ENCODE results near the gene HECTD1. TPM values are rescaled to one million over a fixed set of nuclear protein-coding genes. Genes with fewer than 3 reads are reported as not detected.

HECTD1 gene
- total RNA-seq, 1 donor = 246 TPM

GRCh38 chr14:31219169-31219568, 11.6 kb upstream of the HECTD1 start:
- H4K20me1 ChIP-seq (ENCODE audit: insufficient read depth, low read length) = no peaks in the 10 kb centered on the region
- H2AFZ ChIP-seq (ENCODE audit: low read length) = no peak overlapping the region
- no peaks in the 10 kb centered on the region for H3K36me3 ChIP-seq (ENCODE audit: insufficient read depth, low read length)
- H3K27ac ChIP-seq (ENCODE audit: low read depth, low read length) = no peak overlapping the region
- no peak overlapping the region for H3K4me2 ChIP-seq (ENCODE audit: insufficient read depth, low read length)
- no peaks in the 10 kb centered on the region for H3K9me3 ChIP-seq (ENCODE audit: low read depth, low read length)
- DNase-seq (ENCODE audit: insufficient read length, low spot score, missing footprints) = peak; percentile 78
- TF ChIP-seq CTCF (IDR thresholded peaks at IDR 0.05; ENCODE audit: extremely low read depth, low read depth, low read length) = no peak
- H3K79me2 ChIP-seq (ENCODE audit: insufficient read depth, low read length) = no peaks in the 10 kb centered on the region
- no peaks in the 10 kb centered on the region for H3K27me3 ChIP-seq (ENCODE audit: insufficient read depth, low read length)
- no peaks in the 10 kb centered on the region for H3K4me1 ChIP-seq (ENCODE audit: insufficient read depth, low read length)
- no peak overlapping the region for H3K4me3 ChIP-seq (ENCODE audit: insufficient read depth, low read length)

- Histone ChIP-seq H3K4me3 (ENCODE audit: insufficient read depth, low read length) (no peak overlapping the region), H4K20me1 (ENCODE audit: insufficient read depth, low read length) (no peaks in the 10 kb centered on the region), H3K4me2 (ENCODE audit: insufficient read depth, low read length) (no peak overlapping the region), H3K4me1 (ENCODE audit: insufficient read depth, low read length) (no peaks in the 10 kb centered on the region), H2AFZ (ENCODE audit: low read length) (no peak overlapping the region), H3K36me3 (ENCODE audit: insufficient read depth, low read length) (no peaks in the 10 kb centered on the region), H3K9me3 (ENCODE audit: low read depth, low read length) (no peaks in the 10 kb centered on the region), H3K79me2 (ENCODE audit: insufficient read depth, low read length) (no peaks in the 10 kb centered on the region), H3K27ac (ENCODE audit: low read depth, low read length) (no peak overlapping the region), H3K27me3 (ENCODE audit: insufficient read depth, low read length) (no peaks in the 10 kb centered on the region)
- no peak for DNase-seq (ENCODE audit: insufficient read length, low spot score, missing footprints)
- TF ChIP-seq CTCF (IDR thresholded peaks at IDR 0.05; ENCODE audit: extremely low read depth, low read depth, low read length) = no peak
These were observed 8.8 kb upstream of the HECTD1 start for GRCh38 chr14:31216359-31216758.

GRCh38 chr14:31212893-31213292, 5.3 kb upstream of the HECTD1 start:
- no peaks in the 10 kb centered on the region for H3K9me3 ChIP-seq (ENCODE audit: low read depth, low read length)
- H3K27ac ChIP-seq (ENCODE audit: low read depth, low read length) = no peak overlapping the region
- no peaks in the 10 kb centered on the region for H4K20me1 ChIP-seq (ENCODE audit: insufficient read depth, low read length)
- H3K4me1 ChIP-seq (ENCODE audit: insufficient read depth, low read length) = peaks cover 6% of the 10 kb centered on the region
- DNase-seq (ENCODE audit: insufficient read length, low spot score, missing footprints) = no peak
- no peaks in the 10 kb centered on the region for H3K79me2 ChIP-seq (ENCODE audit: insufficient read depth, low read length)
- H3K36me3 ChIP-seq (ENCODE audit: insufficient read depth, low read length) = no peaks in the 10 kb centered on the region
- no peaks in the 10 kb centered on the region for H3K27me3 ChIP-seq (ENCODE audit: insufficient read depth, low read length)
- no peak overlapping the region for H3K4me3 ChIP-seq (ENCODE audit: insufficient read depth, low read length)
- no peak overlapping the region for H3K4me2 ChIP-seq (ENCODE audit: insufficient read depth, low read length)
- no peak overlapping the region for H2AFZ ChIP-seq (ENCODE audit: low read length)
- no peak for TF ChIP-seq CTCF (IDR thresholded peaks at IDR 0.05; ENCODE audit: extremely low read depth, low read depth, low read length)

GRCh38 chr14:31209605-31210004, 2.0 kb upstream of the HECTD1 start:
- no peak for DNase-seq (ENCODE audit: insufficient read length, low spot score, missing footprints)
- no peak for TF ChIP-seq CTCF (IDR thresholded peaks at IDR 0.05; ENCODE audit: extremely low read depth, low read depth, low read length)
- H3K79me2 ChIP-seq (ENCODE audit: insufficient read depth, low read length) = peaks cover 27% of the 10 kb centered on the region
- H3K27me3 ChIP-seq (ENCODE audit: insufficient read depth, low read length) = no peaks in the 10 kb centered on the region
- H2AFZ ChIP-seq (ENCODE audit: low read length) = no peak overlapping the region
- H3K4me2 ChIP-seq (ENCODE audit: insufficient read depth, low read length) = no peak overlapping the region
- H3K9me3 ChIP-seq (ENCODE audit: low read depth, low read length) = no peaks in the 10 kb centered on the region
- no peak overlapping the region for H3K27ac ChIP-seq (ENCODE audit: low read depth, low read length)
- H3K36me3 ChIP-seq (ENCODE audit: insufficient read depth, low read length) = no peaks in the 10 kb centered on the region
- H3K4me3 ChIP-seq (ENCODE audit: insufficient read depth, low read length) = no peak overlapping the region
- H3K4me1 ChIP-seq (ENCODE audit: insufficient read depth, low read length) = peaks cover 16% of the 10 kb centered on the region
- H4K20me1 ChIP-seq (ENCODE audit: insufficient read depth, low read length) = peaks cover 12% of the 10 kb centered on the region

All from osteoblast (primary cell).